Measurements from ENCODE around the gene DOK7.
"Not testable (repeated sequence)": the region's sequence is repeated elsewhere in the genome, so short reads cannot be mapped to it uniquely, and the experiment has no call there.

Gene DOK7

GRCh38 chr4:3445829-3446545 lies 17.1 kb upstream of the DOK7 start:
- Histone ChIP-seq H3K27ac (ENCODE audit: low read length) (no peak overlapping the region), H3K36me3 (ENCODE audit: insufficient read depth, low read depth, low read length) (no peaks in the 10 kb centered on the region), H3K4me1 (ENCODE audit: insufficient read depth, low read length) (no peaks in the 10 kb centered on the region), H3K4me3 (ENCODE audit: low read length) (no peak overlapping the region), H3K9me3 (ENCODE audit: insufficient read depth, low read depth, low read length) (no peaks in the 10 kb centered on the region), H3K27me3 (ENCODE audit: insufficient read depth, low read length) (no peaks in the 10 kb centered on the region; the same call in 1 of the 2 replicates), H3K9ac (ENCODE audit: low read depth, low read length) (no peak overlapping the region)

GRCh38 chr4:3446631-3447320 lies 16.3 kb upstream of the DOK7 start:
- no peaks in the 10 kb centered on the region for H3K9me3 ChIP-seq (ENCODE audit: insufficient read depth, low read depth, low read length)
- no peak overlapping the region for H3K4me3 ChIP-seq (ENCODE audit: low read length)
- peaks cover 7% of the 10 kb centered on the region; the same call in 1 of the 2 replicates for H3K27me3 ChIP-seq (ENCODE audit: insufficient read depth, low read length)
- H3K9ac ChIP-seq (ENCODE audit: low read depth, low read length), result no peak overlapping the region
- H3K36me3 ChIP-seq (ENCODE audit: insufficient read depth, low read depth, low read length), result no peaks in the 10 kb centered on the region
- H3K27ac ChIP-seq (ENCODE audit: low read length), result no peak overlapping the region
- no peaks in the 10 kb centered on the region for H3K4me1 ChIP-seq (ENCODE audit: insufficient read depth, low read length)

GRCh38 chr4:3447431-3448395 lies 15.4 kb upstream of the DOK7 start:
- Histone ChIP-seq H3K27me3 (ENCODE audit: insufficient read depth, low read length) (peaks cover 10% of the 10 kb centered on the region; the same call in 1 of the 2 replicates), H3K4me1 (ENCODE audit: insufficient read depth, low read length) (no peaks in the 10 kb centered on the region), H3K27ac (ENCODE audit: low read length) (no peak overlapping the region), H3K9ac (ENCODE audit: low read depth, low read length) (no peak overlapping the region), H3K36me3 (ENCODE audit: insufficient read depth, low read depth, low read length) (no peaks in the 10 kb centered on the region), H3K9me3 (ENCODE audit: insufficient read depth, low read depth, low read length) (no peaks in the 10 kb centered on the region), H3K4me3 (ENCODE audit: low read length) (no peak overlapping the region)

GRCh38 chr4:3449047-3449573 lies 14.0 kb upstream of the DOK7 start:
- H3K27me3 ChIP-seq (ENCODE audit: insufficient read depth, low read length), result peaks cover 16% of the 10 kb centered on the region; the same call in 1 of the 2 replicates
- H3K9ac ChIP-seq (ENCODE audit: low read depth, low read length), result no peak overlapping the region
- H3K27ac ChIP-seq (ENCODE audit: low read length), result no peak overlapping the region
- H3K4me3 ChIP-seq (ENCODE audit: low read length), result no peak overlapping the region
- 0 out of 2 replicates have a peak, but pooled peaks cover under 1% of the 10 kb centered on the region for H3K9me3 ChIP-seq (ENCODE audit: insufficient read depth, low read depth, low read length)
- no peaks in the 10 kb centered on the region for H3K4me1 ChIP-seq (ENCODE audit: insufficient read depth, low read length)
- H3K36me3 ChIP-seq (ENCODE audit: insufficient read depth, low read depth, low read length), result no peaks in the 10 kb centered on the region

GRCh38 chr4:3449574-3450534 lies 13.3 kb upstream of the DOK7 start:
- Histone ChIP-seq H3K4me1 (ENCODE audit: insufficient read depth, low read length) (no peaks in the 10 kb centered on the region), H3K4me3 (ENCODE audit: low read length) (no peak overlapping the region), H3K9ac (ENCODE audit: low read depth, low read length) (no peak overlapping the region), H3K27ac (ENCODE audit: low read length) (no peak overlapping the region), H3K9me3 (ENCODE audit: insufficient read depth, low read depth, low read length) (peaks cover 8% of the 10 kb centered on the region; the same call in 1 of the 2 replicates), H3K27me3 (ENCODE audit: insufficient read depth, low read length) (peaks cover 19% of the 10 kb centered on the region; the same call in 1 of the 2 replicates), H3K36me3 (ENCODE audit: insufficient read depth, low read depth, low read length) (no peaks in the 10 kb centered on the region)

- H3K36me3 ChIP-seq (ENCODE audit: insufficient read depth, low read depth, low read length), result no peaks in the 10 kb centered on the region
- no peak overlapping the region for H3K27ac ChIP-seq (ENCODE audit: low read length)
- no peaks in the 10 kb centered on the region for H3K4me1 ChIP-seq (ENCODE audit: insufficient read depth, low read length)
- peaks cover 19% of the 10 kb centered on the region; the same call in 1 of the 2 replicates for H3K27me3 ChIP-seq (ENCODE audit: insufficient read depth, low read length)
- H3K9ac ChIP-seq (ENCODE audit: low read depth, low read length), result no peak overlapping the region
- peaks cover 14% of the 10 kb centered on the region; the same call in 1 of the 2 replicates for H3K9me3 ChIP-seq (ENCODE audit: insufficient read depth, low read depth, low read length)
- H3K4me3 ChIP-seq (ENCODE audit: low read length), result no peak overlapping the region
Measured at GRCh38 chr4:3450643-3451042, 12.5 kb upstream of the DOK7 start.

GRCh38 chr4:3451956-3452355 lies 11.2 kb upstream of the DOK7 start:
- H3K4me3 ChIP-seq (ENCODE audit: low read length), result no peak overlapping the region
- no peaks in the 10 kb centered on the region for H3K36me3 ChIP-seq (ENCODE audit: insufficient read depth, low read depth, low read length)
- no peaks in the 10 kb centered on the region for H3K4me1 ChIP-seq (ENCODE audit: insufficient read depth, low read length)
- H3K27ac ChIP-seq (ENCODE audit: low read length), result no peak overlapping the region
- H3K9me3 ChIP-seq (ENCODE audit: insufficient read depth, low read depth, low read length), result peaks cover 14% of the 10 kb centered on the region; the same call in 1 of the 2 replicates
- H3K27me3 ChIP-seq (ENCODE audit: insufficient read depth, low read length), result peaks cover 25% of the 10 kb centered on the region; the same call in 1 of the 2 replicates
- no peak overlapping the region for H3K9ac ChIP-seq (ENCODE audit: low read depth, low read length)

GRCh38 chr4:3452376-3452775 lies 10.7 kb upstream of the DOK7 start:
- peaks cover 14% of the 10 kb centered on the region; the same call in 1 of the 2 replicates for H3K9me3 ChIP-seq (ENCODE audit: insufficient read depth, low read depth, low read length)
- no peaks in the 10 kb centered on the region for H3K36me3 ChIP-seq (ENCODE audit: insufficient read depth, low read depth, low read length)
- H3K4me3 ChIP-seq (ENCODE audit: low read length), result no peak overlapping the region

GRCh38 chr4:3455596-3455995 lies 7.5 kb upstream of the DOK7 start:
- Histone ChIP-seq H3K27me3 (ENCODE audit: insufficient read depth, low read length) (peaks cover 61% of the 10 kb centered on the region), H3K9me3 (ENCODE audit: insufficient read depth, low read depth, low read length) (peaks cover 14% of the 10 kb centered on the region; the same call in 1 of the 2 replicates)
- not testable (repeated sequence) for H3K36me3 ChIP-seq (ENCODE audit: insufficient read depth, low read depth, low read length); H3K27ac ChIP-seq (ENCODE audit: low read length); H3K4me3 ChIP-seq (ENCODE audit: low read length); H3K4me1 ChIP-seq (ENCODE audit: insufficient read depth, low read length); H3K9ac ChIP-seq (ENCODE audit: low read depth, low read length)

More at GRCh38 chr4:3452376-3452775, 10.7 kb upstream of the DOK7 start:
- Histone ChIP-seq H3K27me3 (ENCODE audit: insufficient read depth, low read length) (peaks cover 30% of the 10 kb centered on the region; the same call in 1 of the 2 replicates), H3K9ac (ENCODE audit: low read depth, low read length) (no peak overlapping the region), H3K27ac (ENCODE audit: low read length) (no peak overlapping the region), H3K4me1 (ENCODE audit: insufficient read depth, low read length) (no peaks in the 10 kb centered on the region)

- Histone ChIP-seq H3K9ac (ENCODE audit: low read depth, low read length) (no peak overlapping the region), H3K9me3 (ENCODE audit: insufficient read depth, low read depth, low read length) (peaks cover 14% of the 10 kb centered on the region; the same call in 1 of the 2 replicates), H3K27me3 (ENCODE audit: insufficient read depth, low read length) (peaks cover 74% of the 10 kb centered on the region), H3K4me3 (ENCODE audit: low read length) (no peak overlapping the region), H3K36me3 (ENCODE audit: insufficient read depth, low read depth, low read length) (no peaks in the 10 kb centered on the region), H3K27ac (ENCODE audit: low read length) (no peak overlapping the region), H3K4me1 (ENCODE audit: insufficient read depth, low read length) (no peaks in the 10 kb centered on the region)
Measured at GRCh38 chr4:3458371-3458770, 4.7 kb upstream of the DOK7 start.
